NB4 (cell line): ENCODE data around the gene DPH3.

Experiments
- DNase-seq: peaks from one replicate; pipeline ENCODE4 v3.0.0; 2010; ENCODE audit warnings: low read depth
- H3K4me3 ChIP-seq: one replicate; pipeline ENCODE4 v1.5.1; 2011; ENCODE audit warnings: mild to moderate bottlenecking, low read depth, low read length, moderate library complexity
- CTCF ChIP-seq: IDR thresholded peaks from one replicate; pipeline ENCODE4 v1.5.1; 2012; ENCODE audit warnings: low read depth, low read length
- MYC ChIP-seq: IDR thresholded peaks from 2 replicates; pipeline ENCODE4 v1.6.1; 2011; ENCODE audit warnings: low read depth, low read length
- POLR2A ChIP-seq: IDR thresholded peaks from 2 replicates; pipeline ENCODE4 v1.6.1; 2011; ENCODE audit warnings: mild to moderate bottlenecking; ENCODE audit not compliant: insufficient read length; ENCODE audit errors: extremely low read depth
- TF ChIP-seq, protein P1 (sequence below): IDR thresholded peaks from 2 replicates; pipeline ENCODE4 v1.6.1; 2011; ENCODE audit warnings: low read depth, low read length

DPH3 gene

DNA sequence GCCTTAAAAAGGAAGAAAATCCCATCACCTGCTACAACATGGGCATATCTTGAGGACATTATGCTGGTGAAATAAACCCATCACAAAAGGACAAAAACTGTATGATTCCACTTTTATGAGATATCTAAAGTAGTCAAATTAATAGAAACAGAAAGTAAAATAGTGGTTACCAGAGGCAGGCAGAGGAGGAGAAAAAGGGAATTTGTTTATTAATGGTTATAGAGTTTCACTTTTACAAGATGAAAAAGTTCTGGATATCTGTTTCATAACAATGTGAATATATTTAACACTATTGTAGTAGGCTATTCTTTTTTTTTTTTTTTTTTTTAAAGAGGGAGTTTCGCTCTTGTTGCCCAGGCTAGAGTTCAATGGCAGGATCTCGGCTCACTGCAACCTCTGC is 40.4 kb downstream of the DPH3 start:
- DNase-seq = no peak
- no peak overlapping the region for H3K4me3 ChIP-seq
- TF ChIP-seq, protein P1, sequence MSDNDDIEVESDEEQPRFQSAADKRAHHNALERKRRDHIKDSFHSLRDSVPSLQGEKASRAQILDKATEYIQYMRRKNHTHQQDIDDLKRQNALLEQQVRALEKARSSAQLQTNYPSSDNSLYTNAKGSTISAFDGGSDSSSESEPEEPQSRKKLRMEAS = no peak
- TF ChIP-seq CTCF = no peak
- TF ChIP-seq MYC = no peak
- TF ChIP-seq POLR2A = no peak

GRCh38 chr3:16222547-16222946 is 42.2 kb downstream of the DPH3 start:
- H3K4me3 ChIP-seq = no peak overlapping the region
- no peak for DNase-seq
- no peak for TF ChIP-seq MYC
- TF ChIP-seq POLR2A = no peak
- TF ChIP-seq, protein P1 = no peak
- TF ChIP-seq CTCF = no peak

DNA sequence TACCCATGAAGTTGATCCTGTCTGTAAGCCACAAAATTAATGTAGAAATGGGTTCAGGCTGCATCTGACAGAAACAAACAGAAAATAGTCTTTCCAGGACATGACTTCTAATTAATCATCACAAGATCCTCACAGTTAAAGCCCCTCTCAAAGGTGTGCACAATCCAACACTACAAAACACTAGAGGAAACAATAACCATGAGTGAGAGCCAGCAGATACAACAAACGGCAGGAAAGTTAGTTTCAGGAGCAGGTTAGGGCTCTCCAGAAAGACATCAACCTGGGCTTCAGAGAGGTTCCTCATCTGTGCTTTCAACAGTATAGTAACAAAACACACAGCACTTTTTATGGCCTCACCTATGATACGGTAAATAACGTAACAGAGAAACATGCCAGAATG is 42.8 kb downstream of the DPH3 start:
- TF ChIP-seq MYC (no peak), CTCF (no peak), POLR2A (no peak)
- TF ChIP-seq, protein P1 = no peak
- H3K4me3 ChIP-seq = no peak overlapping the region
- no peak for DNase-seq

DNA sequence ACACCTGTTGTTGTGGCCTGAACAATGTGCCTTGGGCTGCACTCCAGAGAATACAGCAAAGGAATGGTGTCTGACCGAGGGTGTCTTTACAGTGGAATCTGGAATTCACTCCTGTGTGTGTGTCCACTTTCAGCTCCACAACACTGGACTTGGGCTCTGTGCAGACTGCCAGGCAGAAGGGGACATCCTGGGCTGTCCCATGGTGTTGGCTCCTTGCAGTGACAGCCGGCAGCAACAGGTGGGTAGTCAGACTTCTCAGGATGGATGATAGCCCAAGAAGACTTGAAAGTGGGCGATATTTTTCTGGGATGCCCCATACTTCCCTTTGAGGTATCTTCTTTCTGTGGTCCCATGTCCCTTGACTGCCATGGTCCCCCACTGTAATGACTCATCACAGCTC is 45.0 kb downstream of the DPH3 start:
- TF ChIP-seq MYC (no peak), POLR2A (no peak), CTCF (no peak)
- TF ChIP-seq, protein P1 = no peak
- no peak for DNase-seq
- no peak overlapping the region for H3K4me3 ChIP-seq

GRCh38 chr3:16216373-16216935 is 48.3 kb downstream of the DPH3 start:
- H3K4me3 ChIP-seq = no peak overlapping the region
- TF ChIP-seq MYC (no peak), CTCF (no peak), POLR2A (no peak)
- TF ChIP-seq, protein P1 = no peak
- DNase-seq = no peak
